ENCODE data around the gene FBXL19. TPM values are rescaled to one million over a fixed set of nuclear protein-coding genes. Genes with fewer than 3 reads are reported as not detected.

The FBXL19 gene
- polyA plus RNA-seq, 4 donors: 8.7 to 26.3 (median 13.4) TPM

- DNase-seq (no peak), FAIRE-seq (no peak)
- H3K36me3 ChIP-seq (ENCODE audit: control insufficient read depth in 3 of 3, insufficient read depth in 2 of 3, low read depth in 1 of 3, low read length in 3 of 3): peaks cover 0 to 45% (median 0%) of the 10 kb centered on the region in 3 donors
- peak overlapping the region in 1 of 3 donors; percentile 60 for H3K4me3 ChIP-seq (ENCODE audit: low read depth in 1 of 3, low read length in 3 of 3)
- peak overlapping the region in 2 of 3 donors; percentile 75 to 81 for H3K27ac ChIP-seq (ENCODE audit: low read depth in 1 of 3, low read length in 2 of 3)
- H3K27me3 ChIP-seq (ENCODE audit: control insufficient read depth in 3 of 3, insufficient read depth in 3 of 3, low read length in 3 of 3): no peaks in the 10 kb centered on the region
- peaks cover 0 to 37% (median 0%) of the 10 kb centered on the region in 3 donors for H3K4me1 ChIP-seq (ENCODE audit: control insufficient read depth in 3 of 3, insufficient read depth in 2 of 3, low read depth in 1 of 3, low read length in 2 of 3)
- WGBS, 3 donors: 65 to 74% (median 68%) methylated on average over 8 of the region's 8 CpGs
- H3K9me3 ChIP-seq (ENCODE audit: control insufficient read depth in 2 of 2, insufficient read depth in 1 of 2, low read depth in 1 of 2, low read length in 1 of 2): no peaks in the 10 kb centered on the region
These were observed 27.2 kb downstream of the FBXL19 start for GRCh38 chr16:30950516-30951065.

GRCh38 chr16:30951193-30951592 lies 27.8 kb downstream of the FBXL19 start:
- peaks cover 0 to 37% (median 0%) of the 10 kb centered on the region in 3 donors for H3K4me1 ChIP-seq (ENCODE audit: control insufficient read depth in 3 of 3, insufficient read depth in 2 of 3, low read depth in 1 of 3, low read length in 2 of 3)
- peak overlapping the region in 1 of 3 donors; percentile 3 for H3K27ac ChIP-seq (ENCODE audit: low read depth in 1 of 3, low read length in 2 of 3)
- DNase-seq (no peak), FAIRE-seq (no peak)
- no peaks in the 10 kb centered on the region for H3K9me3 ChIP-seq (ENCODE audit: control insufficient read depth in 2 of 2, insufficient read depth in 1 of 2, low read depth in 1 of 2, low read length in 1 of 2)
- WGBS, 3 donors: 79 to 81% (median 81%) methylated on average over 1 of the region's 1 CpG
- H3K27me3 ChIP-seq (ENCODE audit: control insufficient read depth in 3 of 3, insufficient read depth in 3 of 3, low read length in 3 of 3): no peaks in the 10 kb centered on the region
- no peak overlapping the region for H3K4me3 ChIP-seq (ENCODE audit: low read depth in 1 of 3, low read length in 3 of 3)
- H3K36me3 ChIP-seq (ENCODE audit: control insufficient read depth in 3 of 3, insufficient read depth in 2 of 3, low read depth in 1 of 3, low read length in 3 of 3): peaks cover 0 to 41% (median 0%) of the 10 kb centered on the region in 3 donors

- WGBS, 3 donors: 46 to 59% (median 48%) methylated on average over 3 of the region's 3 CpGs
- Histone ChIP-seq H3K4me3 (ENCODE audit: low read depth in 1 of 3, low read length in 3 of 3) (no peak overlapping the region), H3K27ac (ENCODE audit: low read depth in 1 of 3, low read length in 2 of 3) (peak overlapping the region in 1 of 3 donors; percentile 3), H3K4me1 (ENCODE audit: control insufficient read depth in 3 of 3, insufficient read depth in 2 of 3, low read depth in 1 of 3, low read length in 2 of 3) (peaks cover 0 to 38% (median 0%) of the 10 kb centered on the region in 3 donors), H3K27me3 (ENCODE audit: control insufficient read depth in 3 of 3, insufficient read depth in 3 of 3, low read length in 3 of 3) (no peaks in the 10 kb centered on the region), H3K9me3 (ENCODE audit: control insufficient read depth in 2 of 2, insufficient read depth in 1 of 2, low read depth in 1 of 2, low read length in 1 of 2) (no peaks in the 10 kb centered on the region), H3K36me3 (ENCODE audit: control insufficient read depth in 3 of 3, insufficient read depth in 2 of 3, low read depth in 1 of 3, low read length in 3 of 3) (peaks cover 0 to 36% (median 0%) of the 10 kb centered on the region in 3 donors)
- no peak for DNase-seq
- no peak for FAIRE-seq
These were observed 28.4 kb downstream of the FBXL19 start for GRCh38 chr16:30951750-30952149.

- WGBS, 3 donors: 83 to 85% (median 84%) methylated on average over 9 of the region's 9 CpGs
- no peaks in the 10 kb centered on the region for H3K27me3 ChIP-seq (ENCODE audit: control insufficient read depth in 3 of 3, insufficient read depth in 3 of 3, low read length in 3 of 3)
- no peak overlapping the region for H3K4me3 ChIP-seq (ENCODE audit: low read depth in 1 of 3, low read length in 3 of 3)
- H3K36me3 ChIP-seq (ENCODE audit: control insufficient read depth in 3 of 3, insufficient read depth in 2 of 3, low read depth in 1 of 3, low read length in 3 of 3): peaks cover 0 to 24% (median 0%) of the 10 kb centered on the region in 3 donors
- H3K4me1 ChIP-seq (ENCODE audit: control insufficient read depth in 3 of 3, insufficient read depth in 2 of 3, low read depth in 1 of 3, low read length in 2 of 3): peaks cover 0 to 34% (median 0%) of the 10 kb centered on the region in 3 donors
- FAIRE-seq (no peak), DNase-seq (no peak)
- H3K27ac ChIP-seq (ENCODE audit: low read depth in 1 of 3, low read length in 2 of 3): no peak overlapping the region
- no peaks in the 10 kb centered on the region for H3K9me3 ChIP-seq (ENCODE audit: control insufficient read depth in 2 of 2, insufficient read depth in 1 of 2, low read depth in 1 of 2, low read length in 1 of 2)
These were observed 29.7 kb downstream of the FBXL19 start for GRCh38 chr16:30953111-30953510.

GRCh38 chr16:30953511-30954124 lies 30.2 kb downstream of the FBXL19 start:
- Histone ChIP-seq H3K27ac (ENCODE audit: low read depth in 1 of 3, low read length in 2 of 3) (no peak overlapping the region), H3K27me3 (ENCODE audit: control insufficient read depth in 3 of 3, insufficient read depth in 3 of 3, low read length in 3 of 3) (no peaks in the 10 kb centered on the region), H3K9me3 (ENCODE audit: control insufficient read depth in 2 of 2, insufficient read depth in 1 of 2, low read depth in 1 of 2, low read length in 1 of 2) (no peaks in the 10 kb centered on the region), H3K4me1 (ENCODE audit: control insufficient read depth in 3 of 3, insufficient read depth in 2 of 3, low read depth in 1 of 3, low read length in 2 of 3) (peaks cover 0 to 34% (median 1%) of the 10 kb centered on the region in 3 donors), H3K36me3 (ENCODE audit: control insufficient read depth in 3 of 3, insufficient read depth in 2 of 3, low read depth in 1 of 3, low read length in 3 of 3) (peaks cover 0 to 24% (median 0%) of the 10 kb centered on the region in 3 donors), H3K4me3 (ENCODE audit: low read depth in 1 of 3, low read length in 3 of 3) (no peak overlapping the region)
- FAIRE-seq (no peak), DNase-seq (peak; percentile 75 to 88)
- 31 to 43% (median 37%) methylated on average over 15 of the region's 15 CpGs for WGBS, 3 donors

- Histone ChIP-seq H3K36me3 (ENCODE audit: control insufficient read depth in 3 of 3, insufficient read depth in 2 of 3, low read depth in 1 of 3, low read length in 3 of 3) (peaks cover under 1 to 35% (median 4%) of the 10 kb centered on the region in 3 donors), H3K27me3 (ENCODE audit: control insufficient read depth in 3 of 3, insufficient read depth in 3 of 3, low read length in 3 of 3) (no peaks in the 10 kb centered on the region), H3K9me3 (ENCODE audit: control insufficient read depth in 2 of 2, insufficient read depth in 1 of 2, low read depth in 1 of 2, low read length in 1 of 2) (no peaks in the 10 kb centered on the region), H3K4me3 (ENCODE audit: low read depth in 1 of 3, low read length in 3 of 3) (no peak overlapping the region), H3K27ac (ENCODE audit: low read depth in 1 of 3, low read length in 2 of 3) (no peak overlapping the region), H3K4me1 (ENCODE audit: control insufficient read depth in 3 of 3, insufficient read depth in 2 of 3, low read depth in 1 of 3, low read length in 2 of 3) (peaks cover 0 to 34% (median 4%) of the 10 kb centered on the region in 3 donors)
- peak in 1 of 2 donors; percentile 22 for DNase-seq
- no peak for FAIRE-seq
- 38 to 66% (median 39%) methylated on average over 8 of the region's 8 CpGs for WGBS, 3 donors
These were observed 31.6 kb downstream of the FBXL19 start for GRCh38 chr16:30954993-30955392.

GRCh38 chr16:30956601-30957455 lies 33.5 kb downstream of the FBXL19 start:
- no peaks in the 10 kb centered on the region for H3K27me3 ChIP-seq (ENCODE audit: control insufficient read depth in 3 of 3, insufficient read depth in 3 of 3, low read length in 3 of 3)
- no peak for FAIRE-seq
- no peaks in the 10 kb centered on the region for H3K9me3 ChIP-seq (ENCODE audit: control insufficient read depth in 2 of 2, insufficient read depth in 1 of 2, low read depth in 1 of 2, low read length in 1 of 2)
- 22 to 27% (median 27%) methylated on average over 42 of the region's 42 CpGs for WGBS, 3 donors
- H3K36me3 ChIP-seq (ENCODE audit: control insufficient read depth in 3 of 3, insufficient read depth in 2 of 3, low read depth in 1 of 3, low read length in 3 of 3): peaks cover 5 to 42% (median 9%) of the 10 kb centered on the region in 3 donors
- H3K4me3 ChIP-seq (ENCODE audit: low read depth in 1 of 3, low read length in 3 of 3): peak overlapping the region; percentile 83 to 91 (median 83)
- H3K4me1 ChIP-seq (ENCODE audit: control insufficient read depth in 3 of 3, insufficient read depth in 2 of 3, low read depth in 1 of 3, low read length in 2 of 3): peaks cover 0 to 25% (median 4%) of the 10 kb centered on the region in 3 donors
- H3K27ac ChIP-seq (ENCODE audit: low read depth in 1 of 3, low read length in 2 of 3): peak overlapping the region in 2 of 3 donors; percentile 96 to 98
- peak; percentile 69 to 88 for DNase-seq

Data from small intestine (tissue), 7 donors.